H9 (cell line): ENCODE data around the gene MPST. TPM values are rescaled to one million over a fixed set of nuclear protein-coding genes. Genes with fewer than 3 reads are reported as not detected.

ENCODE experiments used
- DNase-seq: peaks from one replicate; pipeline ENCODE4 v3.0.0-alpha.2; 2017
- H2AFZ ChIP-seq: one replicate; pipeline ENCODE4 v1.6.1; 2013; ENCODE audit warnings: mild to moderate bottlenecking, low read length, control low read depth, moderate library complexity
- H2AK5ac ChIP-seq: 2 replicates; pipeline ENCODE4 v1.6.1; 2013; ENCODE audit warnings: low read length, control low read depth, mixed read lengths; ENCODE audit not compliant: insufficient read length
- H2BK120ac ChIP-seq: one replicate; pipeline ENCODE4 v1.6.1; 2013; ENCODE audit warnings: low read depth, mild to moderate bottlenecking, low read length, control low read depth, inconsistent platforms; ENCODE audit not compliant: poor library complexity, severe bottlenecking
- H2BK12ac ChIP-seq: 2 replicates; pipeline ENCODE4 v1.6.1; 2013; ENCODE audit warnings: low read length, control low read depth, mixed read lengths, low read depth; ENCODE audit not compliant: insufficient read length
- H2BK15ac ChIP-seq: 2 replicates; pipeline ENCODE4 v1.6.1; 2013; ENCODE audit warnings: low read depth, low read length, control low read depth
- H2BK20ac ChIP-seq: one replicate; pipeline ENCODE4 v1.6.1; 2013; ENCODE audit warnings: low read depth, mild to moderate bottlenecking, low read length, control low read depth, inconsistent platforms; ENCODE audit not compliant: poor library complexity, severe bottlenecking
- H2BK5ac ChIP-seq: 2 replicates; pipeline ENCODE4 v1.6.1; 2013; ENCODE audit warnings: low read length, control low read depth, mixed read lengths; ENCODE audit not compliant: insufficient read length
- H3K14ac ChIP-seq: 2 replicates; pipeline ENCODE4 v1.6.1; 2013; ENCODE audit warnings: low read length, control low read depth; ENCODE audit not compliant: insufficient read depth
- H3K18ac ChIP-seq: 2 replicates; pipeline ENCODE4 v1.6.1; 2013; ENCODE audit warnings: low read depth, mild to moderate bottlenecking, mixed read lengths, low read length, control low read depth; ENCODE audit not compliant: insufficient read length
- H3K23ac ChIP-seq: 2 replicates; pipeline ENCODE4 v1.6.1; 2013; ENCODE audit warnings: low read length, control low read depth, mixed read lengths, low read depth; ENCODE audit not compliant: insufficient read length
- H3K23me2 ChIP-seq: 2 replicates; pipeline ENCODE4 v1.6.1; 2013; ENCODE audit warnings: low read depth, mild to moderate bottlenecking, mixed read lengths, low read length, control low read depth; ENCODE audit not compliant: insufficient read length, poor library complexity, severe bottlenecking
- H3K27ac ChIP-seq: 2 replicates; pipeline ENCODE4 v1.5.1; 2013; ENCODE audit warnings: low read length, control low read depth, mixed read lengths, low read depth; ENCODE audit not compliant: insufficient read length
- H3K27me3 ChIP-seq: 2 replicates; pipeline ENCODE4 v1.6.1; 2013; ENCODE audit warnings: low read length, control low read depth, inconsistent platforms; ENCODE audit not compliant: insufficient read depth
- H3K4ac ChIP-seq: 2 replicates; pipeline ENCODE4 v1.6.1; 2013; ENCODE audit warnings: low read depth, mild to moderate bottlenecking, control low read depth, inconsistent platforms, low read length, moderate library complexity
- H3K4me1 ChIP-seq: 2 replicates; pipeline ENCODE4 v1.6.1; 2013; ENCODE audit warnings: low read length, control low read depth, inconsistent platforms; ENCODE audit not compliant: insufficient read depth
- H3K4me2 ChIP-seq: 2 replicates; pipeline ENCODE4 v1.6.1; 2013; ENCODE audit warnings: low read length, control low read depth, mixed read lengths; ENCODE audit not compliant: insufficient read length, insufficient read depth
- H3K56ac ChIP-seq: 2 replicates; pipeline ENCODE4 v1.6.1; 2013; ENCODE audit warnings: low read depth, mild to moderate bottlenecking, mixed read lengths, low read length, control low read depth; ENCODE audit not compliant: insufficient read length
- H3K79me1 ChIP-seq: 2 replicates; pipeline ENCODE4 v1.6.1; 2013; ENCODE audit warnings: low read depth, mild to moderate bottlenecking, moderate library complexity, low read length, control low read depth, inconsistent platforms; ENCODE audit not compliant: insufficient read depth, poor library complexity, severe bottlenecking
- H3K79me2 ChIP-seq: 2 replicates; pipeline ENCODE4 v1.6.1; 2013; ENCODE audit warnings: low read length, control low read depth, inconsistent platforms; ENCODE audit not compliant: insufficient read depth
- H3K9ac ChIP-seq: 2 replicates; pipeline ENCODE4 v1.6.1; 2013; ENCODE audit warnings: low read length, control low read depth, mixed read lengths; ENCODE audit not compliant: insufficient read length; ENCODE audit errors: extremely low read depth
- H3K9me3 ChIP-seq: one replicate; pipeline ENCODE4 v1.6.1; 2013; ENCODE audit warnings: low read depth, low read length, inconsistent platforms; ENCODE audit not compliant: control insufficient read depth
- H3T11ph ChIP-seq: one replicate; pipeline ENCODE4 v1.6.1; 2013; ENCODE audit warnings: mild to moderate bottlenecking, low read length, control low read depth, inconsistent platforms
- H4K20me1 ChIP-seq: one replicate; pipeline ENCODE4 v1.6.1; 2013; ENCODE audit not compliant: control insufficient read depth, insufficient read length, insufficient read depth
- H4K5ac ChIP-seq: 2 replicates; pipeline ENCODE4 v1.6.1; 2013; ENCODE audit warnings: low read depth, mild to moderate bottlenecking, mixed read lengths, low read length, control low read depth; ENCODE audit not compliant: insufficient read length
- H4K8ac ChIP-seq: replicated peaks from 2 replicates; pipeline ENCODE4 v1.6.1; 2013; ENCODE audit warnings: low read length, control low read depth, mixed read lengths, low read depth; ENCODE audit not compliant: insufficient read length
- H4K91ac ChIP-seq: 2 replicates; pipeline ENCODE4 v1.6.1; 2013; ENCODE audit warnings: low read depth, mild to moderate bottlenecking, moderate library complexity, mixed read lengths, low read length, control low read depth; ENCODE audit not compliant: insufficient read length
- H3K27ac Mint-ChIP-seq, 3 experiments: 2 replicates in 2 of 3; 3 replicates in 1 of 3; pipeline ENCODE4 v1.8.0; 2020 to 2021; ENCODE audit warnings: mixed read lengths in 3 of 3, mild to moderate bottlenecking in 1 of 3, moderate library complexity in 1 of 3
- H3K27me3 Mint-ChIP-seq: 2 replicates; pipeline ENCODE4 v1.8.0; 2021; ENCODE audit warnings: low read depth, mild to moderate bottlenecking, moderate library complexity, mixed read lengths
- H3K36me3 Mint-ChIP-seq, 3 experiments: 2 replicates in 2 of 3; 3 replicates in 1 of 3; pipeline ENCODE4 v1.8.0; 2020 to 2021; ENCODE audit warnings: low read depth in 3 of 3, mixed read lengths in 3 of 3; ENCODE audit not compliant: insufficient read depth in 1 of 3
- H3K4me1 Mint-ChIP-seq, 2 experiments: 2 replicates each; pipeline ENCODE4 v1.8.0; 2020; ENCODE audit warnings: mixed read lengths in 2 of 2
- H3K4me3 Mint-ChIP-seq, 2 experiments: 2 replicates in 1 of 2; 3 replicates in 1 of 2; pipeline ENCODE4 v1.8.0; 2020 to 2021; ENCODE audit warnings: mild to moderate bottlenecking in 2 of 2, mixed read lengths in 2 of 2, moderate library complexity in 1 of 2
- H3K9me3 Mint-ChIP-seq, 2 experiments: 2 replicates in 1 of 2; 3 replicates in 1 of 2; pipeline ENCODE4 v1.8.0; 2020; ENCODE audit warnings: mild to moderate bottlenecking in 2 of 2, mixed read lengths in 2 of 2, moderate library complexity in 1 of 2
- WGBS: extraction: QIAGEN DNeasy Blood & Tissue Kit; methylation state at CpG from one replicate; pipeline ENCODE4 v1.1.7; 2013; ENCODE audit warnings: missing lambda C conversion rate, low lambda C conversion rate, mixed read lengths; ENCODE audit not compliant: insufficient read length; ENCODE audit errors: extremely low coverage; 5-methylcytosine and 5-hydroxymethylcytosine counted together
- total RNA-seq: library from RNA; stranded (reverse); gene quantifications from 2 replicates; pipeline ENCODE4 v1.2.1, GENCODE V29; 2021
- TF ChIP-seq, protein P1 (sequence below): fragments of 200-600 bp; sonication (generic); conservative IDR thresholded peaks from 3 replicates; pipeline ENCODE4 v1.8.0; 2021; ENCODE audit warnings: antibody characterized with exemption, mild to moderate bottlenecking

MPST gene
- total RNA-seq, 1 experiment from 2014 or later, result 70.5 TPM

DNA sequence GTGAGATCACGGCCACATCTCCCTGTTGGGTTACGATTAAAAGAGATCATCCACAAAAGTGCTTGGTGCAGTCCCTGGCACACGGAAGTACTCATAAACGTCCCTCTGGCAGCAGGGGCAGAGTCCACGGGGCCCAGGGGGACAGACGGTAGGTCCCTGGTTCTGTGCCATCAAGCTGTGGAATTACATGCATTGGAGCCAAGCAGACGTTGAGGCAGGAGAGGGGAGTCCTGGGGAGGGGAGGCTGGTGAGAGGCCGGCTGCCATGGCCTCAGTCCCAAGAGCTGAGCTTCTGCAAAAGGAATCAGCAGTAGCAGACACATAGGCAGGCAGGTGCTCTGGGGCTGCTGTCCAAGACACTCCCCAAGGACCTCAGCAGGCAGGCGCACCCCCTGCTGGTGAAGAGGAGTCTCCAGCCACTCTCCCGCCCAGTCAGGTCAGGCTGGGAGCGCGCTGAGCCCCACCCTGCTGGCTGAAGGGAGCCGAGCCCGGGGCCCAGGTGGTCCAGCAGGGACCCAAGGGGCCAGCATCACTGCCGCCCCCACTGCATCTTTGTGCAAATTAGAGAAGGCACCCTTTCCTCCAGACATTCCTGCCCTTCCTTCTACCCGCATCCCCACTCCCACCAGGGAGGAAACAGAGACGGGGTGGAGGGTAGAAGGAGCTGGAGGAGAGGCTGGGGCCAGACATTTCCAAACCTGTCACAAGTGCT is 24.4 kb downstream of the MPST start:
- H3K27me3 Mint-ChIP-seq, result peaks cover 21% of the 10 kb centered on the region
- no peaks in the 10 kb centered on the region for H3K36me3 Mint-ChIP-seq
- Histone ChIP-seq H2BK12ac (no peak overlapping the region), H3K27ac (no peak overlapping the region), H3K4me1 (no peaks in the 10 kb centered on the region; the same call in 1 of the 2 replicates), H2BK120ac (no peak overlapping the region), H4K20me1 (no peaks in the 10 kb centered on the region), H3K18ac (no peak overlapping the region), H2BK20ac (no peak overlapping the region), H3K23me2 (no peaks in the 10 kb centered on the region), H3K23ac (no peak overlapping the region), H3K4ac (no peak overlapping the region), H4K8ac (no peak overlapping the region), H3K14ac (no peak overlapping the region), H3K9ac (no peak overlapping the region), H3K56ac (no peak overlapping the region), H2AFZ (no peak overlapping the region), H3K27me3 (no peaks in the 10 kb centered on the region; the same call in 1 of the 2 replicates), H3K79me1 (no peaks in the 10 kb centered on the region), H2BK5ac (no peak overlapping the region), H4K5ac (no peak overlapping the region), H4K91ac (no peak overlapping the region), H2AK5ac (no peak overlapping the region), H3K4me2 (no peak overlapping the region), H2BK15ac (no peak overlapping the region), H3K9me3 (no peaks in the 10 kb centered on the region), H3K79me2 (no peaks in the 10 kb centered on the region), H3T11ph (no peak overlapping the region)
- H3K27ac Mint-ChIP-seq, result no peak overlapping the region; a peak in 1 of 7 replicates
- peak; percentile 70 for DNase-seq
- H3K4me3 Mint-ChIP-seq, result no peak overlapping the region
- H3K4me1 Mint-ChIP-seq, result peaks cover 12 to 18% of the 10 kb centered on the region in 2 experiments
- no CpG with 5 or more reads among the region's 17 CpGs for WGBS
- TF ChIP-seq, protein P1, sequence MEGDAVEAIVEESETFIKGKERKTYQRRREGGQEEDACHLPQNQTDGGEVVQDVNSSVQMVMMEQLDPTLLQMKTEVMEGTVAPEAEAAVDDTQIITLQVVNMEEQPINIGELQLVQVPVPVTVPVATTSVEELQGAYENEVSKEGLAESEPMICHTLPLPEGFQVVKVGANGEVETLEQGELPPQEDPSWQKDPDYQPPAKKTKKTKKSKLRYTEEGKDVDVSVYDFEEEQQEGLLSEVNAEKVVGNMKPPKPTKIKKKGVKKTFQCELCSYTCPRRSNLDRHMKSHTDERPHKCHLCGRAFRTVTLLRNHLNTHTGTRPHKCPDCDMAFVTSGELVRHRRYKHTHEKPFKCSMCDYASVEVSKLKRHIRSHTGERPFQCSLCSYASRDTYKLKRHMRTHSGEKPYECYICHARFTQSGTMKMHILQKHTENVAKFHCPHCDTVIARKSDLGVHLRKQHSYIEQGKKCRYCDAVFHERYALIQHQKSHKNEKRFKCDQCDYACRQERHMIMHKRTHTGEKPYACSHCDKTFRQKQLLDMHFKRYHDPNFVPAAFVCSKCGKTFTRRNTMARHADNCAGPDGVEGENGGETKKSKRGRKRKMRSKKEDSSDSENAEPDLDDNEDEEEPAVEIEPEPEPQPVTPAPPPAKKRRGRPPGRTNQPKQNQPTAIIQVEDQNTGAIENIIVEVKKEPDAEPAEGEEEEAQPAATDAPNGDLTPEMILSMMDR, result peak; percentile 48
- no peaks in the 10 kb centered on the region for H3K9me3 Mint-ChIP-seq
